GM18868 (cell line): ENCODE results near the gene IRF4.

Experiments
- ATAC-seq: cut with Tn5 transposase; IDR thresholded peaks from one replicate; pipeline ENCODE4 v1.9.1; 2021; ENCODE audit warnings: mild to moderate bottlenecking, moderate library complexity; ENCODE audit not compliant: unreplicated experiment

The IRF4 gene

GRCh38 chr6:379410-380181 is 12.0 kb upstream of the IRF4 start:
- ATAC-seq, result no peak

- no peak for ATAC-seq
These were observed 11.0 kb upstream of the IRF4 start for GRCh38 chr6:380234-381218.

GRCh38 chr6:381742-382461 is 9.7 kb upstream of the IRF4 start:
- ATAC-seq, result no peak

- no peak for ATAC-seq
These were observed 8.4 kb upstream of the IRF4 start for GRCh38 chr6:382883-383810.

DNA sequence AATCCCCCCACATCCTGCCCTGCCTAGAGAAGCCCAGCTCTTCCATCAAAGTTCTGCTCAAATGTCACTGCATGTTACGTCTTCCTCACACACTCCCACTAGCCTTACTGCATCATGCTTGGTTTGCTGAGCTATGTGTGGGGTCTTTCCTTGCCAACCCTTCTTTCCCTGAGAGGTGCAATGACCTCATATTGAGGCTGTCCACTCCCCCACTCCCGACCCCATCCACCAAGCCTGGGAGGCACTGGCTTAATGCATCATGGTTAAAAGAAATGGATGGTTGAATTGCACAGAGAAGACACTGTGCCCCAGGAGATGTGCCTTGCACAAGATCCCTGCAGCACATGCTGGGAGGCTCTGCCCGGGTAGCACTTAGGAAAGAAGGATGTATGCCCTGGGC is 7.7 kb upstream of the IRF4 start:
- no peak for ATAC-seq

GRCh38 chr6:384898-385297 is 6.7 kb upstream of the IRF4 start:
- ATAC-seq, result no peak

DNA sequence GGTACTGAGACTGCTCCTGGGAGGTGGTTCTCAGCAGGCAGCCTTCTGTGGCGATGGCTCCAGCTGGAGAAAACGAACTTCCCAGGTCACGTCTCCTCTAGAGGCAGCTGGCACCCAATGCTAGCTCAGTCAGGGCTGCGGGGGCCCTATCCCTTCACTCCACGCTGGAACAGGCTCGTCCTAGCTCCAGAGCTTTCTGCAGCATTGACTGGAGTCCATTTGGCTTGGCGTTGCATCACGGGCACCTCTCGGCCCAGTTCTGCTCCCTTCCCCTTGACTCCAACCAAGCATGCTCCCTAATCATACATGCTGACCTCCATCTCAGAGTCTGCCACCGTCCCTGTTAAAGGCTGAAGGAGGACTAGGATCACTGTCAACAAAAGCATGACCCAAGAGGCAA is 5.9 kb upstream of the IRF4 start:
- ATAC-seq, result no peak

DNA sequence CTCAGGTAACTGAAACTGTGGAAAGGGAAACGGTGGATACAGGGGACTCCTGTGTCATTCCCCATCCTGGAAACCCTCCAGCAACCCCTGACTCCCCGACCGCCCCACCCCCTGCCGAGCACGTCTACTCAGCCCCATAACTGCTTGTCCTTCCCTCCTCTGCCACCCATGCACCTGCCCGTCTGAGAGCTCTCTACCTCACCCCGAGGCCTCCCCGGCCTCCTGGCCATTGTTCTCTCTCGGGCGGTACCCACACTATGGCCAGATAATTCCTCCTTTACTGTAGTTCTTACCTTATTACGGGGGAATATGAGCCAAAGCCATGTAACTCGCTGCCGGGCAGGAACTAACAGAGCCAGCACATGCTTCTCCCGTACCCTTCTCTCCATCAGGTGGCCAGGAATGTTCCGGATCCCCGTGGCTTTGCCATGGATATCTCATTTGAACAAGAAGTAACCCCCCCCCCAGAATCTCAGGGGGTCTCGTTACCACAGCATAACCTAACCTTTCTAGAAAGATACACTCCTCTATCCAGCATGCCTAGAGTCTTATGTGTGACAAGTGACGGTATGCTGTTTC is 4.8 kb upstream of the IRF4 start:
- no peak for ATAC-seq

DNA sequence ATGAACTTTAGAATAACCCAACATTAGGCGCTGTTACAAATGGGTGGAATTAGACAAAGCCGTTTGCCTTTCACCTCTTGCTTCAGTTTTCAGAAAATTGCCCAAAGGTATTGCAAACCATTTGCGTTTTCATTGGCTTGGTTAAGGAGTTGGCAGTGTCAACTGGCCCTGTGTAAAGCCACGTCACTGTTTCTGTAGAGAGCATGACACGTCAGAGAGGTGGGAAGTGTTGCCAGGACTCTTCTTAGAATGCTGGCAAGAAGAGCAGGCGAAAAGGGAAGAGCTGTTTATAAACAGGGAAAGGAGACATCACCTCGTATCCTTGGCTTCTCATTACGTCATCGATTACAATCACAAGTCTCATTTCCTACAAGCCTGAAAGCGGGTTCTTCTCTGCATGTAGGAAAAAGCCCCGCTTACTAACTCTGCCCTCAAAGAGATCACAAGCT is 4.2 kb upstream of the IRF4 start:
- ATAC-seq, result no peak

GRCh38 chr6:388202-388903 is 3.2 kb upstream of the IRF4 start:
- no peak for ATAC-seq

DNA sequence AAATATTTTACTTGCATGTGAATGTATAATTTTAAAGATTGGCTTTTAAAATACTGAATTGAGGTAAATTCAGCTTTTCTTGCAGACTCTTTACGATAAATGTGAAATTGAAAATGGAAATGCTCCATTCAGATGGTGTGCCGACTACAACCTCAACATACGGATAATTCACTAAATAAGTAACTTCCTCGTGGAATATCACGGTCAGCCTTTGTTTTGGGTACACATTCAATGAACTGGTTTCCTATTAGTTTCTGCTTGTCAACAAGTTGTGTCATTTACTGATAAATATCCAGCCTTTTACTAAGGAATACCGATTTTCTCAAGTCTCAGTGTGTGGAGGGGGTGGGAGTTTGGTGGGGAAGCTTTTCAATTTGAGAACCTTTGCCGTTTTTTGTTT is 2.4 kb upstream of the IRF4 start:
- no peak for ATAC-seq

DNA sequence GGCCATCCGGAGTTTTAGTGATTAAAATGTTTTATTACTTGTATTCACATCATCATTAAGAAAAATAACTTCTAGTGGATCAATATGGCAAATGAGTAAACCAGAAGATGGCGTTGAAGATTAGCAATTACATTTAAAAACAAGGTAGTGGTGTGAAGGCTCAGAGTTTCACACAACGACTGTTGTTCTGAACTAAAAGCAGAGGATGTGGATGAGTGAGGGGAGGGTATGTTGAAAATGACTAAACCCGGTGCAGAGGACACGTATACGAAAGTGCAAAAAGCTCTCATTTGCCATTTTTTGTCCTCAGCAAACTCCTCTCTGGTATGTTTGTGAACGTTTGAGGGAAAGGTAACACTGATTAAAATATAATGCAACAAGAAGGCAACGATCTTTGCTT is 1.9 kb upstream of the IRF4 start:
- peak; percentile 31 for ATAC-seq

GRCh38 chr6:390914-391558 is 516 bp upstream of the IRF4 start:
- ATAC-seq, result peak; percentile 17

DNA sequence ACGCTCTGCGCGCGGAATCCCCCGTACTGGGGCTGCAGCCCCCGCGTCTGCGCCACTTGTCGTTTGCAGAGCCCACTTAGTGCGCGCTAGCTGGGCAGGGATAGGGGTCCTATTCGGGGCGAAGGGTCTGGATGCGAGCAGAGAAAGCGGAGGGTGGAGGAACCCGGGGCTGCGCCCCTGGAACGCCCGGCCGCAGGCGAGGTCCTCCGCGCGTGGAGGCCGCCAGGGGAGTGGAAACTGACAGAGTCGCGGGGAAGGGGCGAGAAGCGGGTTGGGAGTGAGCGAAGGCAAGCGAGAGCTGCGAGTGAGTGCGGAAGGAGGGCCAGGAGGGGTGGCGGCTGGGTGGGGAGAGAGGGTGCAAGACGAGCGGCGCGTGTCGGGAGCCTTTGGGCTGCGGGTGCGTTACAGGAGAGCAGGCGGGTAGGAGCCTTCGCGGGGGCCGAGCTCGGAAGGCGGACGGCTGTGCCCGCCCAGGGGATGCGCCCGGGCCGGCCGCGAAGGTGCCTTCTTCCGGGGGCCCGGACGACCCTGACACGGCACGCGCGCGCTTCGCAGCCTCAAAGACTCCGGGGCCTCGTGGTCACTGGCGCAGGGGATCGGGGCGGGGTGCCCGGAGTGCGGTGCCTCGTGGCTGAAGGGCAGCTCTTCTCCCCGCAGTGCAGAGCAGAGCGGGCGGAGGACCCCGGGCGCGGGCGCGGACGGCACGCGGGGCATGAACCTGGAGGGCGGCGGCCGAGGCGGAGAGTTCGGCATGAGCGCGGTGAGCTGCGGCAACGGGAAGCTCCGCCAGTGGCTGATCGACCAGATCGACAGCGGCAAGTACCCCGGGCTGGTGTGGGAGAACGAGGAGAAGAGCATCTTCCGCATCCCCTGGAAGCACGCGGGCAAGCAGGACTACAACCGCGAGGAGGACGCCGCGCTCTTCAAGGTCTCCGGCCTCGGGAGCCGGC is 1.2 kb downstream of the IRF4 start:
- no peak for ATAC-seq

DNA sequence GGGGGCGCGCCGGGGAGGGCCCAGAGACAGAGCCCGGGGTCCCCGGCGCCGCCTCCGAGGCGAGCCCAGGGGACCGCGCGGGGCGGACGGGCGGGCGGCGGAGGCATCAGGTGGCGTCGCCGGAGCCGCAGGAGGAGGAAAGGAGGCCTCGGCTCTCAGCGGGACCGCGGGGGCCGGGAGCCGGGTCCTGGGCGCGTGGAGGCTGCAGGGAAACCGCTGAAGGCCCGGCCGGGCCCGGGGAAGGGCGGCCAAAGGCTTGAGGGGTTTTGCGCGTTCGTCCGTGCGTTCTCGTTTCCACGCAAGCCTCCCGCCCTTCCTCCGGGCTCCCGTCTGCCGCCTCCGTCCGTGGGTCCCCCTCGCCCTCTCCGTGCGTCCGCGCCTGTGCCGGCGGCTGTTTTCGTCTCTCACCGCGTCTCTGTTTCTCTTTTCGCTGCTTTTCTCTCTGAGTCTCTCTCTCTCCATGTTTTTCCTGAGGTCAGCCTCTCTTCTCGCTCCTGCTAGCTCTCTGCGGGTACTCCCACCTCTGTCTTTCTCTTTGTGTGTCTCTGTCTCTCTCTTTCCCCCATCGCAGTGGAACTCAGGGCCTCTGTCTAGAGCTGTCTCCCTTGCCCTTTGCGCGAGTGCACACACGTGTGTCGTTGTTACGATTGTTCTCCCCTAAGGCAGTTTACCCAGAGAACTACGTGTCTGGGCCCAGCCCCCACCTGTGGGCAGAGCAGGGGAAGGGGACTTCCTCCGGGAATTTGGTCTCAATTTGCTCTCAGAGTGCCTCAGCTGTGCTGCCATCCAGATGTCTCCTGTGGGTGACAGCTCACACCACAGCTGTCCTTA is 2.1 kb downstream of the IRF4 start:
- ATAC-seq, result no peak

GRCh38 chr6:394641-395289 is 3.2 kb downstream of the IRF4 start:
- ATAC-seq, result no peak
